SU-DHL-6 (cell line): ENCODE data around the gene PAPSS1.

Source experiments
- H2AFZ ChIP-seq: fragments of 200-600 bp; sonication (generic); 2 replicates; pipeline ENCODE4 v1.6.1; 2014; ENCODE audit warnings: low read depth, mild to moderate bottlenecking, moderate library complexity, mixed read lengths, antibody characterized with exemption, low read length; ENCODE audit not compliant: severe bottlenecking
- H3F3A ChIP-seq: fragments of 200-600 bp; shearing (Covaris generic); 2 replicates; pipeline ENCODE4 v1.6.0; 2016; ENCODE audit warnings: antibody characterized with exemption, mild to moderate bottlenecking; ENCODE audit not compliant: insufficient read depth
- H3K27ac ChIP-seq: fragments of 200-600 bp; sonication (generic); 2 replicates; pipeline ENCODE4 v1.5.1; 2016; ENCODE audit warnings: low read depth, mild to moderate bottlenecking, low read length, moderate library complexity, mixed read lengths
- H3K27me3 ChIP-seq: fragments of 200-600 bp; sonication (generic), shearing (Covaris generic); 2 replicates; pipeline ENCODE4 v1.6.0; 2014; ENCODE audit warnings: mild to moderate bottlenecking, low read length
- H3K36me3 ChIP-seq: fragments of 200-600 bp; sonication (generic); 2 replicates; pipeline ENCODE4 v1.6.1; 2014; ENCODE audit warnings: mild to moderate bottlenecking, low read length, mixed read lengths
- H3K4me2 ChIP-seq: fragments of 300-600, 200-600 bp; shearing (Covaris generic), sonication (generic); 2 replicates; pipeline ENCODE4 v1.6.0; 2014; ENCODE audit warnings: low read length, low read depth, mild to moderate bottlenecking; ENCODE audit not compliant: poor library complexity, severe bottlenecking
- H3K4me3 ChIP-seq: fragments of 200-600 bp; sonication (generic); 2 replicates; pipeline ENCODE4 v1.5.1; 2014; ENCODE audit warnings: antibody characterized with exemption, low read length, mild to moderate bottlenecking, mixed read lengths; ENCODE audit not compliant: insufficient read depth, poor library complexity, severe bottlenecking
- H3K79me2 ChIP-seq: fragments of 200-600 bp; sonication (generic); 2 replicates; pipeline ENCODE4 v1.6.1; 2014; ENCODE audit warnings: mild to moderate bottlenecking, low read length, moderate library complexity; ENCODE audit not compliant: insufficient read depth
- H3K9ac ChIP-seq: fragments of 200-600 bp; sonication (generic); 2 replicates; pipeline ENCODE4 v1.7.0; 2014; ENCODE audit warnings: mild to moderate bottlenecking, low read length
- H3K9me2 ChIP-seq: fragments of 200-600 bp; sonication (generic); replicated peaks from 2 replicates; pipeline ENCODE4 v1.6.1; 2014; ENCODE audit warnings: low read length; ENCODE audit not compliant: insufficient read depth
- H3K9me3 ChIP-seq: fragments of 200-600 bp; sonication (generic); 2 replicates; pipeline ENCODE4 v1.6.1; 2014; ENCODE audit warnings: low read length, mixed read lengths; ENCODE audit not compliant: insufficient read depth
- H4K20me1 ChIP-seq: fragments of 200-600 bp; sonication (generic); 2 replicates; pipeline ENCODE4 v1.6.1; 2014; ENCODE audit warnings: low read depth, mild to moderate bottlenecking, antibody characterized with exemption, low read length, moderate library complexity, mixed read lengths
- EZH2phosphoT487 ChIP-seq: fragments of 200-600 bp; sonication (generic), shearing (Covaris generic); conservative IDR thresholded peaks from 2 replicates; pipeline ENCODE4 v1.6.1; 2018; ENCODE audit warnings: mild to moderate bottlenecking, antibody characterized with exemption, low read length, moderate library complexity, mixed read lengths
- TF ChIP-seq, protein P1 (sequence below): fragments of 200-600 bp; sonication (generic); IDR thresholded peaks from one replicate; pipeline ENCODE4 v1.5.1; 2017; ENCODE audit warnings: antibody characterized with exemption, mild to moderate bottlenecking, low read length, moderate library complexity; ENCODE audit not compliant: insufficient read depth, poor library complexity, severe bottlenecking

The PAPSS1 gene

GRCh38 chr4:107747748-107748486 lies 27.9 kb upstream of the PAPSS1 start:
- Histone ChIP-seq H3K27me3 (no peaks in the 10 kb centered on the region), H3K9ac (no peak overlapping the region), H3F3A (no peaks in the 10 kb centered on the region), H3K36me3 (no peaks in the 10 kb centered on the region), H3K79me2 (no peaks in the 10 kb centered on the region), H3K9me2 (no peaks in the 10 kb centered on the region), H3K4me2 (no peak overlapping the region), H3K9me3 (no peaks in the 10 kb centered on the region), H4K20me1 (no peaks in the 10 kb centered on the region), H2AFZ (no peak overlapping the region), H3K27ac (no peak overlapping the region), H3K4me3 (no peak overlapping the region)
- TF ChIP-seq EZH2phosphoT487: no peak
- TF ChIP-seq, protein P1, sequence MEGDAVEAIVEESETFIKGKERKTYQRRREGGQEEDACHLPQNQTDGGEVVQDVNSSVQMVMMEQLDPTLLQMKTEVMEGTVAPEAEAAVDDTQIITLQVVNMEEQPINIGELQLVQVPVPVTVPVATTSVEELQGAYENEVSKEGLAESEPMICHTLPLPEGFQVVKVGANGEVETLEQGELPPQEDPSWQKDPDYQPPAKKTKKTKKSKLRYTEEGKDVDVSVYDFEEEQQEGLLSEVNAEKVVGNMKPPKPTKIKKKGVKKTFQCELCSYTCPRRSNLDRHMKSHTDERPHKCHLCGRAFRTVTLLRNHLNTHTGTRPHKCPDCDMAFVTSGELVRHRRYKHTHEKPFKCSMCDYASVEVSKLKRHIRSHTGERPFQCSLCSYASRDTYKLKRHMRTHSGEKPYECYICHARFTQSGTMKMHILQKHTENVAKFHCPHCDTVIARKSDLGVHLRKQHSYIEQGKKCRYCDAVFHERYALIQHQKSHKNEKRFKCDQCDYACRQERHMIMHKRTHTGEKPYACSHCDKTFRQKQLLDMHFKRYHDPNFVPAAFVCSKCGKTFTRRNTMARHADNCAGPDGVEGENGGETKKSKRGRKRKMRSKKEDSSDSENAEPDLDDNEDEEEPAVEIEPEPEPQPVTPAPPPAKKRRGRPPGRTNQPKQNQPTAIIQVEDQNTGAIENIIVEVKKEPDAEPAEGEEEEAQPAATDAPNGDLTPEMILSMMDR: no peak

GRCh38 chr4:107746161-107746560 lies 26.1 kb upstream of the PAPSS1 start:
- no peaks in the 10 kb centered on the region for H3K9me2 ChIP-seq
- H2AFZ ChIP-seq: no peak overlapping the region
- H3K27ac ChIP-seq: no peak overlapping the region
- H3K4me3 ChIP-seq: no peak overlapping the region
- no peaks in the 10 kb centered on the region for H3K9me3 ChIP-seq
- H3K9ac ChIP-seq: no peak overlapping the region
- TF ChIP-seq, protein P1: no peak
- H3F3A ChIP-seq: no peaks in the 10 kb centered on the region
- H4K20me1 ChIP-seq: no peaks in the 10 kb centered on the region
- H3K79me2 ChIP-seq: no peaks in the 10 kb centered on the region
- no peak overlapping the region for H3K4me2 ChIP-seq
- no peaks in the 10 kb centered on the region for H3K27me3 ChIP-seq
- H3K36me3 ChIP-seq: no peaks in the 10 kb centered on the region

GRCh38 chr4:107744532-107744931 lies 24.5 kb upstream of the PAPSS1 start:
- Histone ChIP-seq H3K9me2 (no peaks in the 10 kb centered on the region), H3K9me3 (no peaks in the 10 kb centered on the region), H3K79me2 (no peaks in the 10 kb centered on the region), H3K36me3 (no peaks in the 10 kb centered on the region), H3F3A (no peaks in the 10 kb centered on the region), H3K9ac (no peak overlapping the region), H3K4me2 (no peak overlapping the region), H2AFZ (no peak overlapping the region), H3K4me3 (no peak overlapping the region), H3K27me3 (no peaks in the 10 kb centered on the region), H4K20me1 (no peaks in the 10 kb centered on the region), H3K27ac (no peak overlapping the region)
- TF ChIP-seq EZH2phosphoT487: no peak
- TF ChIP-seq, protein P1: no peak
